K562 (cell line): Measurements from ENCODE around the gene GPR108. TPM values are rescaled to one million over a fixed set of nuclear protein-coding genes. Genes with fewer than 3 reads are reported as not detected.

Experiments
- CC2D1A ChIP-seq: fragments of 450-650 bp; IDR thresholded peaks from 2 replicates; pipeline ENCODE4 v1.6.1; 2017; ENCODE audit warnings: mild to moderate bottlenecking
- CREB5 ChIP-seq: fragments of 250-450 bp; sonication (Bioruptor Pico); IDR thresholded peaks from 2 replicates; pipeline ENCODE4 v1.5.0; 2020; ENCODE audit warnings: mild to moderate bottlenecking
- CTCFL ChIP-seq: IDR thresholded peaks from 2 replicates; pipeline ENCODE4 v1.6.1; 2011; ENCODE audit warnings: borderline replicate concordance, low read depth, mild to moderate bottlenecking, moderate library complexity, low read length; ENCODE audit not compliant: insufficient read depth, poor library complexity, severe bottlenecking
- ESRRA ChIP-seq: fragments of 450-650 bp; IDR thresholded peaks from 2 replicates; pipeline ENCODE4 v1.6.1; 2014; ENCODE audit warnings: low read depth, mild to moderate bottlenecking, moderate library complexity, borderline replicate concordance
- ETV1 ChIP-seq: fragments of 450-650 bp; conservative IDR thresholded peaks from 2 replicates; pipeline ENCODE4 v1.6.1; 2016; ENCODE audit warnings: missing genetic modification characterization, control low read depth, low read depth, missing compliant biosample characterization
- ETV5 ChIP-seq: sonication (generic); formaldehyde crosslinking; IDR thresholded peaks from 2 replicates; pipeline ENCODE4 v1.4.0; 2020; ENCODE audit warnings: low read depth, mild to moderate bottlenecking, missing genetic modification reagents
- GABPB2 ChIP-seq: fragments of 250-450 bp; sonication (Bioruptor Pico); conservative IDR thresholded peaks from 2 replicates; pipeline ENCODE4 v1.5.1; 2021; ENCODE audit warnings: mild to moderate bottlenecking
- HLTF ChIP-seq: fragments of 450-650 bp; IDR thresholded peaks from 2 replicates; pipeline ENCODE4 v1.6.1; 2016
- HNRNPK ChIP-seq: fragments of 200-400 bp; formaldehyde crosslinking; IDR thresholded peaks from one replicate; pipeline ENCODE4 v1.6.1; 2018; ENCODE audit warnings: mild to moderate bottlenecking, low read depth, low read length; ENCODE audit not compliant: poor library complexity, severe bottlenecking
- KAT2B ChIP-seq: IDR thresholded peaks from one replicate; pipeline ENCODE4 v1.6.1; 2012; ENCODE audit warnings: low read depth, mild to moderate bottlenecking, control low read depth, inconsistent platforms, low read length, moderate library complexity
- KDM1A ChIP-seq, 2 experiments: fragments of 450-650 bp; IDR thresholded peaks; 2 replicates each; pipeline ENCODE4 v1.6.1; 2016; ENCODE audit warnings: mild to moderate bottlenecking in 2 of 2
- MYNN ChIP-seq, 2 experiments: sonication (generic); formaldehyde crosslinking in 1 of 2; IDR thresholded peaks; 2 replicates each; pipeline versions ENCODE4 v1.5.0 to v1.6.1; 2016 to 2020; ENCODE audit warnings: antibody characterized with exemption in 1 of 2, missing genetic modification reagents in 1 of 2
- NCOA4 ChIP-seq: fragments of 450-650 bp; IDR thresholded peaks from 2 replicates; pipeline ENCODE4 v1.6.1; 2018; ENCODE audit warnings: mild to moderate bottlenecking; ENCODE audit not compliant: partially characterized antibody
- NFRKB ChIP-seq: fragments of 450-650 bp; IDR thresholded peaks from 2 replicates; pipeline ENCODE4 v1.6.1; 2016; ENCODE audit warnings: low read depth
- NUFIP1 ChIP-seq: fragments of 450-650 bp; IDR thresholded peaks from 2 replicates; pipeline ENCODE4 v1.6.1; 2018; ENCODE audit not compliant: partially characterized antibody
- POLR3G ChIP-seq: IDR thresholded peaks from 2 replicates; pipeline ENCODE4 v1.6.1; 2011; ENCODE audit not compliant: insufficient read length, insufficient replicate concordance; ENCODE audit errors: extremely low read depth
- RBM25 ChIP-seq: fragments of 200-400 bp; formaldehyde crosslinking; IDR thresholded peaks from 2 replicates; pipeline ENCODE4 v1.6.1; 2018; ENCODE audit warnings: low read length, low read depth, moderate library complexity; ENCODE audit not compliant: severe bottlenecking
- SAFB ChIP-seq: fragments of 200-400 bp; formaldehyde crosslinking; IDR thresholded peaks from 2 replicates; pipeline ENCODE4 v1.6.1; 2017; ENCODE audit warnings: low read depth, low read length, borderline replicate concordance
- SIX5 ChIP-seq, 2 experiments: IDR thresholded peaks; 2 replicates each; pipeline ENCODE4 v1.6.1; 2011; ENCODE audit warnings: low read length in 2 of 2, borderline replicate concordance in 1 of 2, low read depth in 1 of 2, mild to moderate bottlenecking in 1 of 2, moderate library complexity in 1 of 2; ENCODE audit not compliant: insufficient read depth in 1 of 2
- SMARCA4 ChIP-seq: fragments of 450-650 bp; IDR thresholded peaks from 2 replicates; pipeline ENCODE4 v1.6.1; 2016
- TAF9B ChIP-seq: fragments of 450-650 bp; IDR thresholded peaks from 2 replicates; pipeline ENCODE4 v1.6.1; 2018; ENCODE audit warnings: mild to moderate bottlenecking; ENCODE audit not compliant: partially characterized antibody
- ZNF324 ChIP-seq: fragments of 250-450 bp; sonication (Bioruptor Pico); IDR thresholded peaks from 2 replicates; pipeline ENCODE4 v1.4.0; 2020; ENCODE audit warnings: mild to moderate bottlenecking
- ZNF778 ChIP-seq: fragments of 450-650 bp; formaldehyde crosslinking; IDR thresholded peaks from 2 replicates; pipeline ENCODE4 v1.4.0; 2020; ENCODE audit warnings: mild to moderate bottlenecking, moderate library complexity
- polyA plus RNA-seq, 8 experiments: library from polyadenylated mRNA; depleted of rRNA in 4 of 8; stranded (reverse) in 5 of 8; unstranded in 3 of 8; fragments of >200 nt; fragmentation: Nextera tagmentation in 2 of 8; fragmentation: Illumina TruSeq in 1 of 8; extraction: Ambion mirVana in 2 of 8; extraction: Trizol in 1 of 8; gene quantifications; 2 replicates each; pipeline versions ENCODE4 v1.2.1 to v1.2.3, GENCODE V29; 2011 to 2014; ENCODE audit warnings: inconsistent platforms in 1 of 8, missing spikeins in 1 of 8
- total RNA-seq, 7 experiments: library from RNA; depleted of rRNA in 6 of 7; stranded (reverse); fragments of >200 nt in 6 of 7; fragmentation: Illumina TruSeq in 2 of 7; extraction: Trizol in 2 of 7; gene quantifications; 2 replicates each; pipeline versions ENCODE4 v1.2.1 to v1.2.3, GENCODE V29; 2011 to 2021; ENCODE audit warnings: low replicate concordance in 1 of 7
- TF ChIP-seq, protein P1 (sequence below): fragments of 450-650 bp; conservative IDR thresholded peaks from 2 replicates; pipeline ENCODE4 v1.6.1; 2016; ENCODE audit warnings: missing genetic modification characterization, low read depth, mild to moderate bottlenecking, control low read depth, missing compliant biosample characterization
- TF ChIP-seq, protein P2 (sequence below): IDR thresholded peaks from 3 replicates; pipeline ENCODE4 v1.6.1; 2011; ENCODE audit warnings: borderline replicate concordance, mild to moderate bottlenecking; ENCODE audit not compliant: insufficient read length, insufficient read depth

The GPR108 gene
- total and polyA plus RNA-seq, 9 of the 15 experiments (the other 6 are each of a cell fraction or from before 2014, with no cell fraction given): 2.4 to 33.2 (median 24.4) TPM

DNA sequence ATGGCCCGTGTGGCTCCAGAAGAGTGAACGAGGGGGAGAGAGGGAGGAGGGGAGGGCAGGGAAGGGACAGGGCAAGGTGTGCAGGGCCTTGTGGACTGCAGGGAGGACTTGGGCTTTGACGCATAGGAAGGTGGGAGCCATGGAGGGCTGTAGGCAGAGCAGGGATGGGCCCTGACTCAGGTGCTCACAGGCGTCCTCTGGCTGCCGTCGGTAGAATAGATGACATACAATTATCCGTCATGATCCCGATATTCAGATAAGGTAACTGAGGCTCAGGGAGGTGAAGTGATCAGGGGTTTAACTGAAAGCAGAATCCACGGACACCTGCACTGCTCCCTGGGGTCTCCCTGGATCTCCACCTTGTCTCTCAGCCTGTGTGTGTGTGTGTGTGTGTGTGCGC, 20.3 kb downstream of the GPR108 start (continued):
- TF ChIP-seq, protein P1, sequence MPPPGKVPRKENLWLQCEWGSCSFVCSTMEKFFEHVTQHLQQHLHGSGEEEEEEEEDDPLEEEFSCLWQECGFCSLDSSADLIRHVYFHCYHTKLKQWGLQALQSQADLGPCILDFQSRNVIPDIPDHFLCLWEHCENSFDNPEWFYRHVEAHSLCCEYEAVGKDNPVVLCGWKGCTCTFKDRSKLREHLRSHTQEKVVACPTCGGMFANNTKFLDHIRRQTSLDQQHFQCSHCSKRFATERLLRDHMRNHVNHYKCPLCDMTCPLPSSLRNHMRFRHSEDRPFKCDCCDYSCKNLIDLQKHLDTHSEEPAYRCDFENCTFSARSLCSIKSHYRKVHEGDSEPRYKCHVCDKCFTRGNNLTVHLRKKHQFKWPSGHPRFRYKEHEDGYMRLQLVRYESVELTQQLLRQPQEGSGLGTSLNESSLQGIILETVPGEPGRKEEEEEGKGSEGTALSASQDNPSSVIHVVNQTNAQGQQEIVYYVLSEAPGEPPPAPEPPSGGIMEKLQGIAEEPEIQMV: no peak
- TF ChIP-seq POLR3G (no peak), ESRRA (no peak), ETV1 (tag) (no peak), SMARCA4 (no peak), NFRKB (no peak), KDM1A (IDR thresholded peaks at IDR 0.05) (peak; percentile 80 to 91), SIX5 (IDR thresholded peaks at IDR 0.05; ENCODE audit: borderline replicate concordance in 1 of 2, insufficient read depth in 1 of 2, low read depth in 1 of 2, low read length in 2 of 2) (no peak), GABPB2 (CRISPR knock-in tag) (no peak), HNRNPK (no peak), NUFIP1 (no peak), HLTF (no peak), CC2D1A (no peak), SAFB (no peak), ZNF778 (CRISPR knock-in tag) (no peak), MYNN (IDR thresholded peaks at IDR 0.05) (no peak), MYNN (CRISPR knock-in tag; IDR thresholded peaks at IDR 0.05) (no peak), CTCFL (no peak), NCOA4 (no peak), TAF9B (no peak), KAT2B (no peak), ETV5 (CRISPR knock-in tag) (peak; percentile 17; the same call in 1 of the 2 replicates), RBM25 (peak; percentile 86), ZNF324 (CRISPR knock-in tag) (no peak), CREB5 (CRISPR knock-in tag) (no peak)
- TF ChIP-seq, protein P2, sequence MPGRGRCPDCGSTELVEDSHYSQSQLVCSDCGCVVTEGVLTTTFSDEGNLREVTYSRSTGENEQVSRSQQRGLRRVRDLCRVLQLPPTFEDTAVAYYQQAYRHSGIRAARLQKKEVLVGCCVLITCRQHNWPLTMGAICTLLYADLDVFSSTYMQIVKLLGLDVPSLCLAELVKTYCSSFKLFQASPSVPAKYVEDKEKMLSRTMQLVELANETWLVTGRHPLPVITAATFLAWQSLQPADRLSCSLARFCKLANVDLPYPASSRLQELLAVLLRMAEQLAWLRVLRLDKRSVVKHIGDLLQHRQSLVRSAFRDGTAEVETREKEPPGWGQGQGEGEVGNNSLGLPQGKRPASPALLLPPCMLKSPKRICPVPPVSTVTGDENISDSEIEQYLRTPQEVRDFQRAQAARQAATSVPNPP: no peak
